ENCODE data around the gene XPO5.
A peak's percentile ranks its signal among the peaks of the same experiment; 100 is the strongest.
"Not testable (repeated sequence)": the region's sequence is repeated elsewhere in the genome, so short reads cannot be mapped to it uniquely, and the experiment has no call there.

The XPO5 gene

GRCh38 chr6:43575772-43576551 is at the start of gene XPO5, which contains the start of gene POLH:
XPO5 (minus strand) TSS chr6:43576038; CDS start chr6:43575864, 174 bp downstream.
POLH (plus strand) TSS chr6:43576185; CDS start chr6:43582320, 6,135 bp downstream.
- peak; percentile 94 for DNase-seq

DNA sequence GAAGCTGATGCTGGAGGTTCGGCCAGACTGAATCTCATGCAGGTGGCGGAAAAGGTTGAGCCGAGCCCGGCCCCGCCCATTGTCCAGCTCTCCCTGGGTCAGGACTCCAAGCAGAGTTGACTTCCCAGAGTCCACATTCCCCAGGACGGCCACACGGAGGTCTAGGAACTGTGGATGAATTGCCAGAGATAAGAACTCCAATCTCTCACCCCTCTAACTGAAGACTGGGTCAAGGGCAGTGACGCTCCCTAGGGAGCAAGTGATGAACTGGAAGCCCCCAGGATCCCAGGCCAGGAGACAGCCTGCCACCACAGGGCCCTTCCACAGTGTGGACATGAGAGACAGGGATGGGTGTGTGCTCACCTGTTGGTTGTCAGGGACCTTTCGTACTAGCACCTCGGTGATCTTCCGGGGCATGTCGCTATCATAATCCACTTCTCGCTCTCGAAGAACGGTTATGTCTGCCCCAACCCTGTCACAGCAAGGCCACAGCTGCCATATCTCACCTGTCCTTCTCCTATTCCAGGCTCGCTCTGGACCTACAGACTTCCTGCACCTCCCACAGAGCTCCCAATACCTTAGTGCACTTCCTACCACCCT is 49.7 kb upstream of the XPO5 start:
- no peak for DNase-seq

GRCh38 chr6:43624786-43625288 is 49.0 kb upstream of the XPO5 start:
- no peak for DNase-seq

DNA sequence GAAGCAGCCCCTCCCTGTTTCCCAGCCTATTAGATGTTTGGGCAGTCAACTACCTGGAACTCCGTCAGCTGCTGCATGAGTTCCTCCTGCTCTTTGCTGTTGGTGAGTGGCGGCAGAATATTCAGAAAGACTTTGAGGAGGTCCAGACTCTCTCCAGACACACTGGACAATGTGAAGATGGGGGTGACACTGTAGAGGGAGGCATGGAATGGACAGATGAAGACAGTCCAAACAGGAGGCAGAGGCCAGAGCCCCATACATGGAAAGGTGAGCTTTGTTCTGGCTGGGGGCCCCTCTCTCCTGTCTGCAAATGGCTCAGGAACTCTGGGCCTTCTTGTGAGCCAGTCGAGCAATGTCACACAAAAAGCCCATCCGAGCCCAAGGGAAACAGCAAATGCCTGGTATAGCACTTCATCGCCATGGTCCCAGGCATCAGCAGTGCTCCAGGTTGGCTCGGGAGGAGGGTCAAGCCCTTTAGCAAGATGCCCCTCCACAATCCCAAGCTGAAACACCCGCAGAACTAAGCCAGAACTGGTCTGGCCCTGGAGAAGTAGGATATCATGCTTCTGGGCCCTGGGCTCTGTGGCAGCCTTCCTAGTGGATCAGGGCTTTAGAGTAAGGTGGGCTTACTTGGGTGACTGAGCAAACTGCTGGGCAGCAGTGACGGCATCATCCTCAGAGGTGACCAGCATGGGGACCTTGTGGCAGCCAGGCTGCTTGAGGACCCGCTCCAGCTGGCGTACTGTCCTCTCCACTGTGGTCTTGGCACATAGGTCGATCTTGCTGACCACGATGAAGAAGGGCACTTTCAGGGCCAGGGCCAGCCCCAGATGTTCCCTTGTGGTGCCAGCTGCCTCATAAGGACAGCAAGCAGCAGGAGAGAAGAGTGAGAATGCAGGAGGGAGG is 48.3 kb upstream of the XPO5 start:
- no peak for DNase-seq

DNA sequence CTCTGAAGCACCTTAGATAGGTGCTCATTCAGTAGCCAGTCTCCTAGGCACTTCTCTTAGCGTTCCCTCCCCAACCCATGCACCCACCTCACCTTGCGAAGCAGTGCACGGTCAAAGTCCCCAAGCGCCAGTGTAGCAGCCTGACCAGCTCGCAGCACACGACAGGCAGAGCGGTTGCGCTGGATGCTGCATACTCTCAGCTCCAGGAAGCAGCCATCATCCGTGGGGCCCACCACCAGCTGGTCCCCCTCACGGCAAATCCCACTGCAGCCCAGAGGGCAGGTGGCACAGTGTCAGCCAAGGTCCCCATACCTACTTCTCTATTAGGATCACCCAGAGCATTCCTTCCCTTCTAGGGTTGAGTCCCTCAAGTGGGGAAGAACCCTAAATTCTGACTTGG is 46.7 kb upstream of the XPO5 start:
- no peak for DNase-seq

DNA sequence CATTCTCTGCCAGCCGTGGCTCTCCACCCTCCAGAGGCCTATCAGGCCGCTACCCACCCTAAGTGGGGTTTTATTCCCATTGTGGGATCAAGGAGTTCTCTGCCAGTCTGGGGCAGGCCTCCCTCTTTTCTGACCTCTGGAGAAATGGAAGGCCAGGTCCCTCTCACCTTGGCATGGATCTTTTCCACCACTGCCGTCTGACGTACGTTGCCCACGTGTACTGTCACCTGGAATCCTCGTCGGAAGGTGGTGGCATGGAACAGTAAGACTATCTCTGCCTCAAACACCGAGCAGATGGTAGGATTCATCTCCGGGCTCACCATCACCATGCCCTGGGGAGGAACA is 46.0 kb upstream of the XPO5 start:
- DNase-seq: no peak

GRCh38 chr6:43621078-43621835 is 45.4 kb upstream of the XPO5 start:
- DNase-seq: no peak

DNA sequence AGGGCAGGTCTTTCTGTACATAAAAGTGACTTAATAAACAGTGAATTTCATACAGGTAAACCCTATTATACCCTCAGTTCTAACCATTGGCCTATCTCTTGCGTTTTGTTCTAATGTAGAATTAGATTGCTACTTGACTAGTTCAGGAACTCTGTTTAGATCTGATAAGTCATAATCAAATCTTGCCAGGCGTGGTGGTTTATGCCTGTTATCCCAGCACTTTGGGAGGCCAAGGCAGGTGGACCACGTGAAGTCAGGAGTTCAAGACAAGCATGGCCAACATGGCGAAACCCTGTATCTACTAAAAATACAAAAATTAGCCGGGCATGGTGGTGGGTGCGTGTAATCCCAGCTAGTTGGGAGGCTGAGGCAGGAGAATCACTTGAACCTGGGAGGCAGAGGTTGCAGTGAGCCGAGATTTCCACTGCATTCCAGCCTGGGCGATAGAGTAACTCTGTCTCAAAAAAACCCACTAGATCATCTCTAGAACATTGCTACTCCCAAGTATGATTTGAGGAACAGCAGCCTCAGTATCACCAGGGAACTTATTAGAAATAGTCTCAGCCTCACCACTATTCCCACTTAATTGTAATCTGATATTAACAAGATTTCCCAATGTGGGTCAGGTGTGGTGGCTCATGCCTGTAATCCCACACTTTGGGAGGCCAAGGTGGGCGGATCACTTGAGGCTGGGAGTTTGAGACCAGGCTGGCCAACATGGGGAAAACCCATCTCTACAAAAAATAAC is 41.1 kb upstream of the XPO5 start:
- DNase-seq: no peak

- DNase-seq: no peak
These were observed 38.5 kb upstream of the XPO5 start for GRCh38 chr6:43614396-43614730.

DNA sequence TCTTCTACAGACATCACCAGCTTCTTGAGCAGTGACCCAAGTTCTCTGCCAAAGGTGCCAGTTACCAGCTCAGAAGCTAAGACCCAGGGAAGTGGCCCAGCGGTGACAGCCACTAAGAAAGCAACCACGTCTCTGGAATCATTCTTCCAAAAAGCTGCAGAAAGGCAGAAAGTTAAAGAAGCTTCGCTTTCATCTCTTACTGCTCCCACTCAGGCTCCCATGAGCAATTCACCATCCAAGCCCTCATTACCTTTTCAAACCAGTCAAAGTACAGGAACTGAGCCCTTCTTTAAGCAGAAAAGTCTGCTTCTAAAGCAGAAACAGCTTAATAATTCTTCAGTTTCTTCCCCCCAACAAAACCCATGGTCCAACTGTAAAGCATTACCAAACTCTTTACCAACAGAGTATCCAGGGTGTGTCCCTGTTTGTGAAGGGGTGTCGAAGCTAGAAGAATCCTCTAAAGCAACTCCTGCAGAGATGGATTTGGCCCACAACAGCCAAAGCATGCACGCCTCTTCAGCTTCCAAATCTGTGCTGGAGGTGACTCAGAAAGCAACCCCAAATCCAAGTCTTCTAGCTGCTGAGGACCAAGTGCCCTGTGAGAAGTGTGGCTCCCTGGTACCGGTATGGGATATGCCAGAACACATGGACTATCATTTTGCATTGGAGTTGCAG is 38.0 kb upstream of the XPO5 start:
- no peak for DNase-seq

- DNase-seq: no peak
These were observed 34.6 kb upstream of the XPO5 start for GRCh38 chr6:43610431-43610830.

DNA sequence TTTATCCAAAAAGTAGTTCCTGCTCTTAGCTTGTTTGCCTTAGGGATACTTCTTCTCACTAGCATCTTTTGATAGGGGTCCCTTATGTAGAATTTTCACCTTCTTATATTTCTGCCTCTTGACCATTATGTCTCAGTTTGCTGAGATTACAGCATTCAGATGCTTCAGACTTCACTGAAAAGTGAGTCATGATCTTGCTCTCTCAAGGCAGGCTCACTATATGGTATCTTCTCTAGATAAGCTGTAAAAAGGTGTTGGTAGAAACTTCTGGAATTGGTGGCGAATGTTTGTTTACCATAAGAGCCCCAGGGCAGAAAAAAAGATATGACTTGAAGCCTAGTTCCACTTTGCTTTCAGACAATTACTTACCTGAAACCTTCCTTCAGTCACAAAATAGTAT is 33.6 kb upstream of the XPO5 start:
- no peak for DNase-seq

GRCh38 chr6:43608807-43609206 is 33.0 kb upstream of the XPO5 start:
- DNase-seq: no peak

DNA sequence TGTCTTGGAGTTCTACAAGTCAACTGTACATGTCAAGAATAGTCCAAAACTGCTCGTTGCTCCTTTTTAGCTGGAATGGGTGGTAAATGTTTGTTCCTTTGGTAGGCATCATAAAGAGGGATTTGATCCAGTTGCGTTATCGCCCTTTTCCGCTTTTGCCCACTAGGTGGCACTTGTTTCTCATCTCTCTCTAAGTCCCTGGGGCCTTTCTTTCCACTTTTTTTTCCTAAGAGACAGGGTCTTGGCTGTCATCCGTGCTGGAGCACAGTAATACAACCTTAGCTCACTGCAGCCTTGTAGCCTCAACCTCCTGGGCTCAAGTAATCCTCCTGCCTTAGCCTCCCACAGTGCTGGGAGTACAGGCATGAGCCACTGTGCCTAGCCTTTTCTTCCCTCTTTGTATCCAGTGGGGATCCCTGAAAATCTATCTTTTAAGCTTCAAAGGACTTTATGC is 32.5 kb upstream of the XPO5 start:
- DNase-seq: peak; percentile 71

DNA sequence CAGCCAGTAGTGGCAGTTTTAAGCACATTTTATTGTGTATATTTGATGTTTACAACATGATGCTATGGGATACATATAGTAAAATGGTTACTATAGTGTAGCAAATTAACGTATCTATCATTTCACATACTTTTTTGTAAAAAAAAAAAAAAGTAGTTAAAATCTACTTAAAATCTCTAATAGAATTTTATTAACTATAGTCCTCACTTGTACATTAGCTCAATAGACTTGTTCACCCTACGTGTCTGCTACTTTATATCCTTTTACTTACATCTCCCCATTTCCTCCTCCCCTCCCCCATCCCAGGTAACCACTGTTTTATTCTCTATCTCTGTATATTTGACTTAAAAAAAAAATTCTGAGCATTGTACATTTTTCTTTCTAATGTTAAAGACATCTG is 30.2 kb upstream of the XPO5 start:
- DNase-seq: no peak

DNA sequence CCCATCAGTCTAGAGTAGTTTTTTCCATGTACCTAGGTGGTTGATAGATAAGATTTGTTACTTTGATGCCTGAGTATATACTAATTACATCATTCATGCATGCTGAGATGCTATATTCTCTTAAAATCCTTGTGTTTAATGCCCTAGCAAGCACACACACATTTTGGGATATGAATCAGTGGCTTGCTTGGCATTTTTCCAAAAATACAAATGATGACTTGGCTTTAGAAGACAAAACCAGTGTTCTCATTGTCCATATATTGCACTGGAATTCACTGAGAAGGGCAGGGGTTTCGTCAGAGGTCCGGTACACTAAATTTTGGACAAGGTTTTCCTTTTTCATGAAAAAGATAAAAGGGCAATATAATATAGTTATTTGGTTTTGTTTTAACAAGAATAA is 28.3 kb upstream of the XPO5 start:
- DNase-seq: no peak

GRCh38 chr6:43600595-43600994 is 24.8 kb upstream of the XPO5 start:
- DNase-seq: no peak

- no peak for DNase-seq
These were observed 18.1 kb upstream of the XPO5 start for GRCh38 chr6:43593938-43594337.

GRCh38 chr6:43589564-43589963 is 13.7 kb upstream of the XPO5 start:
- not testable (repeated sequence) for DNase-seq

DNA sequence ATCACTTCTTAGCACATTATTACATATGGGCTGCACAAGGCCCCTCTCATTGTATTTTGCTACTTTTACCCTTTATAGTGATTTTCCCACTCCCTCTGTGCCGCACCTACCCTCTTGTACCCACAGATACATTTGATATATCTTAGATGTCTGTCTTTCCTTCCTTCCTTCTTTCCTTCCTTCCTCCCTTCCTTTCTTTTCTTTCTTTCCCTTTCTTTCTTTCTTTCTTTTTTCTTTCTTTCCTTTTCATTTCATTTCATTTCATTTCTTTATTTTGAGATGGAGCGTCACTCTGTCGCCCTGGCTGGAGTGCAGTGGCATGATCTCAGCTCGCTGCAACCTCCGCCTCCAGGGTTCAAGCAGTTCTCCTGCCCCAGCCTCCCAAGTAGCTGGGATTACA is 12.4 kb upstream of the XPO5 start:
- no peak for DNase-seq

GRCh38 chr6:43584892-43585570 is 9.2 kb upstream of the XPO5 start:
- DNase-seq: no peak

Measured in stimulated activated CD4-positive, alpha-beta T cell treated with anti-CD3 and anti-CD28 coated beads, Interleukin-15, amount 100 ng/mL, for 24 hours (primary cell).